GM18868 (cell line): ENCODE results near the gene NAP1L3.

ENCODE experiments used
- ATAC-seq: cut with Tn5 transposase; IDR thresholded peaks from one replicate; pipeline ENCODE4 v1.9.1; 2021; ENCODE audit warnings: mild to moderate bottlenecking, moderate library complexity; ENCODE audit not compliant: unreplicated experiment

NAP1L3 gene

GRCh38 chrX:93673056-93673868, at the start of gene NAP1L3:
Gene NAP1L3, minus strand, starts transcription at chrX:93673578. Its CDS starts 274 bp downstream, at chrX:93673304.
- ATAC-seq, result peak; percentile 84

- no peak for ATAC-seq
Observed at GRCh38 chrX:93711076-93711475, 37.7 kb upstream of the NAP1L3 start.

GRCh38 chrX:93703701-93704100, 30.3 kb upstream of the NAP1L3 start:
- no peak for ATAC-seq

GRCh38 chrX:93695981-93696380, 22.6 kb upstream of the NAP1L3 start:
- no peak for ATAC-seq

- ATAC-seq, result peak; percentile 12
Observed at GRCh38 chrX:93673869-93674271, 492 bp upstream of the NAP1L3 start, which contains the start of gene FAM133A. Gene FAM133A, plus strand, starts transcription at chrX:93674206. Its CDS starts 35,214 bp downstream, at chrX:93709420.

GRCh38 chrX:93660575-93660974, 12.8 kb downstream of the NAP1L3 start:
- ATAC-seq, result no peak

- no peak for ATAC-seq
Observed at GRCh38 chrX:93649381-93649780, 24.0 kb downstream of the NAP1L3 start.

GRCh38 chrX:93637591-93637990, 35.8 kb downstream of the NAP1L3 start:
- no peak for ATAC-seq
